Natural killer cell (primary cell): ENCODE results near the gene ATP8A1. TPM values are rescaled to one million over a fixed set of nuclear protein-coding genes. Genes with fewer than 3 reads are reported as not detected.
A peak's percentile ranks its signal among the peaks of the same experiment; 100 is the strongest.

Source experiments
- ATAC-seq, 3 donors: fragments of 150-1000 bp in 2 of 3; fragments of 200-7000 bp in 1 of 3; cut with Tn5 transposase; 1 replicate in 1 of 3; 2 replicates in 2 of 3; pipeline ENCODE4 v1.10.0; 2021; ENCODE audit warnings: mild to moderate bottlenecking in 2 of 3, moderate library complexity in 2 of 3
- DNase-seq, 2 donors: peaks; one replicate each; pipeline versions ENCODE4 v3.0.0 to v3.0.0-alpha.2; 2013 to 2021; ENCODE audit warnings: mixed read lengths in 1 of 2
- H3K27ac ChIP-seq: one replicate; pipeline ENCODE4 v1.5.1; 2013; ENCODE audit warnings: mild to moderate bottlenecking, low read length
- H3K27me3 ChIP-seq: one replicate; pipeline ENCODE4 v1.6.1; 2013; ENCODE audit warnings: low read length; ENCODE audit not compliant: control insufficient read depth, insufficient read depth
- H3K36me3 ChIP-seq: one replicate; pipeline ENCODE4 v1.6.1; 2013; ENCODE audit warnings: low read length; ENCODE audit not compliant: control insufficient read depth, insufficient read depth
- H3K4me1 ChIP-seq: one replicate; pipeline ENCODE4 v1.6.1; 2013; ENCODE audit warnings: low read length; ENCODE audit not compliant: control insufficient read depth, insufficient read depth
- H3K4me3 ChIP-seq: one replicate; pipeline ENCODE4 v1.5.1; 2013; ENCODE audit warnings: low read length
- H3K9me3 ChIP-seq: one replicate; pipeline ENCODE4 v1.6.1; 2013; ENCODE audit warnings: low read length; ENCODE audit not compliant: control insufficient read depth, insufficient read depth
- H3K27ac Mint-ChIP-seq, 2 donors: one replicate each; pipeline ENCODE4 v1.8.0; 2022; ENCODE audit warnings: mild to moderate bottlenecking in 2 of 2, mixed read lengths in 2 of 2, moderate library complexity in 1 of 2
- H3K27me3 Mint-ChIP-seq, 2 donors: one replicate each; pipeline ENCODE4 v1.8.0; 2022; ENCODE audit warnings: low read depth in 2 of 2, mixed read lengths in 2 of 2
- H3K36me3 Mint-ChIP-seq: one replicate; pipeline ENCODE4 v1.8.0; 2022; ENCODE audit warnings: mixed read lengths
- H3K4me1 Mint-ChIP-seq, 2 donors: one replicate each; pipeline ENCODE4 v1.8.0; 2022; ENCODE audit warnings: mixed read lengths in 2 of 2
- H3K4me3 Mint-ChIP-seq: one replicate; pipeline ENCODE4 v1.8.0; 2022; ENCODE audit warnings: mild to moderate bottlenecking, moderate library complexity, mixed read lengths
- H3K9me3 Mint-ChIP-seq, 2 donors: one replicate each; pipeline ENCODE4 v1.8.0; 2022; ENCODE audit warnings: mixed read lengths in 2 of 2
- CTCF ChIP-seq: fragments of 200-600 bp; IDR thresholded peaks from one replicate; pipeline ENCODE4 v1.8.0; 2022; ENCODE audit warnings: antibody characterized with exemption
- WGBS: methylation state at CpG from one replicate; pipeline ENCODE4 v1.1.7; 2013; ENCODE audit warnings: missing lambda C conversion rate; ENCODE audit not compliant: insufficient coverage; 5-methylcytosine and 5-hydroxymethylcytosine counted together
- intact Hi-C: fragments of 100-400 bp; cut with micrococcal nuclease; formaldehyde crosslinking; loops from one replicate; pipeline ENCODE4 v1.14.2; 2022
- total RNA-seq, 4 donors: library from RNA; stranded (reverse); fragments of 120-200 nt in 1 of 4; gene quantifications; one replicate each; pipeline versions ENCODE4 v1.2.3 to v1.2.4, GENCODE V29; 2013 to 2022

Gene ATP8A1
- total RNA-seq, 3 donors from 2014 or later (not counting 1 experiment from before 2014, with no cell fraction given) = 84.8 to 156 (median 147) TPM

DNA sequence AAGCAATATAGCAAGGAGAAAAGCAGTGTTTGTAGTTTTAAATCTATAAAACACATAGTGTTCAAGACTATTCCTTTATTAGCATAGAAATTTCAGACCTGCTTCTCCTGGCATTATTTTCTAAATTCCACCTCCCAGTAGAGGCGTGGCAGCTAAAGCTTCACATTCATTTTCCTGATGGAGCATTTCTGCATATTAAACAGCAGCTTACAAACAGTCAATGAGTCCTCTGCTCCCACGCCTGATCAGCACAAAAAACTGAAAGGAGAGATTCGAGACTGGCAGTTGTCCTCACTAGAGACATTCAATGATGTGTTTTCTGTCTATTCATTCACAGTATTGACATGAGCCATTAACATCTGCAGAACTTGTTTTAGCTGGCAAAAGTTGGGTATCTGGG, 198.2 kb downstream of the ATP8A1 start:
- Mint-ChIP-seq H3K36me3 (peaks cover 33% of the 10 kb centered on the region), H3K27me3 (no peaks in the 10 kb centered on the region), H3K4me1 (peaks cover 0 to 10% of the 10 kb centered on the region in 2 donors), H3K9me3 (no peaks in the 10 kb centered on the region), H3K4me3 (no peak overlapping the region), H3K27ac (no peak overlapping the region)
- peaks cover 20% of the 10 kb centered on the region for H3K36me3 ChIP-seq
- no peaks in the 10 kb centered on the region for H3K27me3 ChIP-seq
- no peak for TF ChIP-seq CTCF
- H3K4me1 ChIP-seq = no peaks in the 10 kb centered on the region
- intact Hi-C loops = no loop called here
- ATAC-seq = no peak
- no peak overlapping the region for H3K4me3 ChIP-seq
- no peak overlapping the region for H3K27ac ChIP-seq
- DNase-seq = no peak
- WGBS = 97% methylated on average over 3 of the region's 3 CpGs
- H3K9me3 ChIP-seq = no peaks in the 10 kb centered on the region

- H3K36me3 ChIP-seq = peaks cover 22% of the 10 kb centered on the region
- DNase-seq (no peak), ATAC-seq (no peak)
- no peaks in the 10 kb centered on the region for H3K9me3 ChIP-seq
- no peaks in the 10 kb centered on the region for H3K4me1 ChIP-seq
- H3K4me3 ChIP-seq = no peak overlapping the region
- intact Hi-C loops = no loop called here
- Mint-ChIP-seq H3K4me1 (peaks cover 0 to 16% of the 10 kb centered on the region in 2 donors), H3K27me3 (no peaks in the 10 kb centered on the region), H3K4me3 (no peak overlapping the region), H3K27ac (peak overlapping the region in 1 of 2 donors; percentile 44), H3K36me3 (peaks cover 9% of the 10 kb centered on the region), H3K9me3 (no peaks in the 10 kb centered on the region)
- H3K27me3 ChIP-seq = no peaks in the 10 kb centered on the region
- 93% methylated on average over 2 of the region's 2 CpGs for WGBS
- no peak for TF ChIP-seq CTCF
- H3K27ac ChIP-seq = no peak overlapping the region
These were observed 202.0 kb downstream of the ATP8A1 start for GRCh38 chr4:42454755-42455420.

DNA sequence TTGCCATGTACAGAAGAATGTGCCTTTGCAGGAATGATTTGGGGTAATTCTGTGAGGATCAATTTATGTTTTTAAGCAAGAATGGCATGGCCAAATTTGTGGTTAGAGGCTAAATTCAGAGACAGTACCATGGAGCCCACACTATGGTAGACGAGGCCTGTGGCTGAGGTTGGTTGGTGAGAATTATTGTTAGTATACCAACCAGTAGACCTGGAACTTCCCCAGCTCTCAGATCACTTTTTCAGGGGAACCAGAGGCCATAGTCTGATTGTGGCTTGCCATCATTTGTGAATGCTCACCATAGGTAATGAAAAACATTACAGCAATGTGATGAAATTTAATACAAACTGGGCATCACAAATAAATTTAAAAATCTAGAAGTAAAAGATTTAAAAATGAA, 203.3 kb downstream of the ATP8A1 start:
- Histone ChIP-seq H3K9me3 (no peaks in the 10 kb centered on the region), H3K36me3 (peaks cover 30% of the 10 kb centered on the region), H3K4me1 (no peaks in the 10 kb centered on the region), H3K4me3 (no peak overlapping the region), H3K27me3 (no peaks in the 10 kb centered on the region), H3K27ac (no peak overlapping the region)
- Mint-ChIP-seq H3K36me3 (peaks cover 4% of the 10 kb centered on the region), H3K27ac (no peak overlapping the region), H3K4me3 (no peak overlapping the region), H3K27me3 (no peaks in the 10 kb centered on the region), H3K9me3 (no peaks in the 10 kb centered on the region), H3K4me1 (peaks cover 0 to 11% of the 10 kb centered on the region in 2 donors)
- DNase-seq = no peak
- intact Hi-C loops = no loop called here
- no peak for ATAC-seq
- WGBS = 86% methylated on average over 1 of the region's 1 CpG
- TF ChIP-seq CTCF = no peak

DNA sequence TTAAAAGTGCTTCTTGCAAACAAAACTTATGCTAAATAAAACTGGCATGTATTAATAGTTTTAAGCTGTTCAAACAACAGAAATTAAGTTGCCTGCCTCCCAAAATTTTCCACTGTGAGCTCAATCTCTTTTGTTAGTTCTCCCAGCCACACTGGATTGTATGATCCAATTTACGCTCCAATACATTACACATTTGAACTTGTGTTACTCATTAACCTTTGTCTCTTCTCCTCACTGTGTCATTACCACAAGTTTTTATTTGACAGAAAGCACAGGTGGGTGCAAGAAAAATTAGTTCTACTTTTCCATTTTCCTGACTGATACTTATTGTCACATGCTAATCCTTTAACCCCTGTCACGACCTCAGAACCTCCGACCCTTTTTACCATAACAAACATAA, 204.1 kb downstream of the ATP8A1 start:
- 96% methylated on average over 3 of the region's 3 CpGs for WGBS
- Histone ChIP-seq H3K9me3 (no peaks in the 10 kb centered on the region), H3K4me1 (no peaks in the 10 kb centered on the region), H3K4me3 (no peak overlapping the region), H3K36me3 (peaks cover 30% of the 10 kb centered on the region), H3K27ac (no peak overlapping the region), H3K27me3 (no peaks in the 10 kb centered on the region)
- peaks cover 0 to 10% of the 10 kb centered on the region in 2 donors for H3K4me1 Mint-ChIP-seq
- H3K9me3 Mint-ChIP-seq = no peaks in the 10 kb centered on the region
- ATAC-seq = no peak
- H3K27me3 Mint-ChIP-seq = no peaks in the 10 kb centered on the region
- H3K27ac Mint-ChIP-seq = no peak overlapping the region
- no peaks in the 10 kb centered on the region for H3K36me3 Mint-ChIP-seq
- no peak for TF ChIP-seq CTCF
- no peak overlapping the region for H3K4me3 Mint-ChIP-seq
- DNase-seq = no peak
- intact Hi-C loops = no loop called here
